Aorta (tissue), 5 donors: ENCODE results near the gene PLEKHA8. TPM values are rescaled to one million over a fixed set of nuclear protein-coding genes. Genes with fewer than 3 reads are reported as not detected.

Experiments used
- ATAC-seq: fragments of 200-7000 bp; cut with Tn5 transposase; one replicate; pipeline ENCODE4 v1.9.1; 2022; ENCODE audit warnings: moderate library complexity; ENCODE audit not compliant: low FRiP score
- DNase-seq, 2 donors: peaks; one replicate each; pipeline ENCODE4 v3.0.0-alpha.2; 2020
- H3K27ac ChIP-seq, 2 donors: one replicate each; pipeline ENCODE4 v1.5.1; 2013; ENCODE audit warnings: low read length in 2 of 2, mild to moderate bottlenecking in 2 of 2, moderate library complexity in 2 of 2, control low read depth in 1 of 2, inconsistent platforms in 1 of 2, low read depth in 1 of 2
- H3K27me3 ChIP-seq, 2 donors: one replicate each; pipeline ENCODE4 v1.6.1; 2013; ENCODE audit warnings: control low read depth in 1 of 2, low read length in 1 of 2, mild to moderate bottlenecking in 1 of 2, moderate library complexity in 1 of 2; ENCODE audit not compliant: insufficient read depth in 2 of 2, control insufficient read depth in 1 of 2
- H3K36me3 ChIP-seq, 2 donors: one replicate each; pipeline ENCODE4 v1.6.1; 2013; ENCODE audit warnings: control low read depth in 1 of 2, low read length in 1 of 2, mild to moderate bottlenecking in 1 of 2; ENCODE audit not compliant: insufficient read depth in 2 of 2, control insufficient read depth in 1 of 2
- H3K4me1 ChIP-seq, 2 donors: one replicate each; pipeline ENCODE4 v1.6.1; 2013; ENCODE audit warnings: low read length in 2 of 2, control low read depth in 1 of 2, mild to moderate bottlenecking in 1 of 2, moderate library complexity in 1 of 2; ENCODE audit not compliant: insufficient read depth in 2 of 2, control insufficient read depth in 1 of 2
- H3K4me3 ChIP-seq, 2 donors: one replicate each; pipeline ENCODE4 v1.5.1; 2013; ENCODE audit warnings: low read length in 2 of 2, control low read depth in 1 of 2, mild to moderate bottlenecking in 1 of 2
- H3K9me3 ChIP-seq: one replicate; pipeline ENCODE4 v1.6.1; 2013; ENCODE audit warnings: mild to moderate bottlenecking, low read length; ENCODE audit not compliant: control insufficient read depth
- WGBS, 2 donors: extraction: QIAGEN DNeasy Blood & Tissue Kit; methylation state at CpG; one replicate each; pipeline ENCODE4 v1.1.7; 2013; 5-methylcytosine and 5-hydroxymethylcytosine counted together
- intact Hi-C, 2 donors: fragments of 100-400 bp; cut with DNase I; formaldehyde crosslinking; loops; one replicate each; pipeline versions ENCODE4 v1.14.2 to v1.15.0; 2022
- polyA plus RNA-seq, 2 donors: library from polyadenylated mRNA; stranded (reverse); fragments of 200-250 nt; gene quantifications; one replicate each; pipeline ENCODE4 v1.2.3, GENCODE V29; 2013
- total RNA-seq, 2 donors: library from RNA; stranded (reverse); fragmentation: NEBNext Ultra II Directional; extraction: Animal tissue kit (Norgen Biotek cat#: 25700); gene quantifications; one replicate each; pipeline ENCODE4 v1.2.1, GENCODE V29; 2021
- donor health status: healthy with polysubstance abuse.
- donor health status: Bipolar disorder and iron deficiency.
- donor health status: DM: no; HTN: no; CAD: no.
- donor health status: DM: no; HTN: no; CAD: no.
- donor health status: DM: yes; HTN: yes; CAD: no.

The PLEKHA8 gene
- total and polyA plus RNA-seq, 4 donors = 3.1 to 17.1 (median 9.5) TPM

DNA sequence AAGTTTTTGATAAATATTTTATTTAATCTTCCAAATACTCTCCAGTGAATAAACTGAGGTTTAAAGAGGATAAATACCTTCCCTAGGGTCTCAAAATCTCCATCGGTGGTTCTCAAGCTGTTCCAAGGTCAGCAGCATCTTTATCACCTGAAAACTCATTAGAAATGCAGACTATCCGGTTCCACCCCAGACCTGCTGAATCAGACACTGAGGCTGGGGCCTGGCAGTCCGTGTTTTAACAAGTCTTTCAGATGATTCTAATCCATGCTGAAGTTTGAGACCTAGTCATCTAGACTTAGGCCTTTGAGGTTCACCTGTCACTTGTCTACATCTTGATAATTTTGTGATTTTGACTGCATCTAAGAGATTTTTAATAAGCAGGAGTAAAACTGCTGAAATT is 37.5 kb downstream of the PLEKHA8 start:
- Histone ChIP-seq H3K9me3 (no peaks in the 10 kb centered on the region), H3K36me3 (peaks cover 0 to 1% of the 10 kb centered on the region in 2 donors), H3K4me1 (no peaks in the 10 kb centered on the region), H3K27me3 (no peaks in the 10 kb centered on the region), H3K4me3 (no peak overlapping the region), H3K27ac (no peak overlapping the region)
- DNase-seq (no peak), ATAC-seq (no peak)
- intact Hi-C loops = loop anchor here (5.0 to 10.0 kb wide), 5 partner anchors 38 to 191 kb away; partner anchors contain the start of genes FKBP14 (in 1 of the 2) and PLEKHA8 (in 1 of the 2)
- 86 to 89% methylated on average over 3 of the region's 3 CpGs for WGBS, 2 donors

DNA sequence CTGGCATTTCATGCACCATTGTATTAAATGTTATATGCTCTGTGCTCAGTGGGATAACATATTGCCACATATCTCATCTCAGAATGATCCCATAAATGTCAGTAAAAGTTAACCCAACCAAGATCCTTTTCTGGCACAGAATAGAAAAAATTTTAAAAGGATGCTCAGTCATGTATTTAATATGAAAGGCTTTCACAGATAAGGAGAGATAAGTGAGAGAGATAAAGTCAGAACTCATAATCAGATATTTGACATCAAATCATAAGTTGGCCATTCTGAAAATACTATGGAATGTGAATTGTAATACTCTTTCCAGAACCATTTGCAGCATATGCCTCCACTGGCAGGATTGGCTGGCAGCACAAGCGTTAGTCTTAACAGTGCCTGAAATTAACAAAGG is 38.5 kb downstream of the PLEKHA8 start:
- DNase-seq = no peak
- WGBS, 2 donors = 97 to 100% methylated on average over 1 of the region's 1 CpG
- intact Hi-C loops = loop anchor here (5.0 to 10.0 kb wide), 5 partner anchors 39 to 192 kb away; partner anchors contain the start of genes FKBP14 (in 1 of the 2) and PLEKHA8 (in 1 of the 2)

DNA sequence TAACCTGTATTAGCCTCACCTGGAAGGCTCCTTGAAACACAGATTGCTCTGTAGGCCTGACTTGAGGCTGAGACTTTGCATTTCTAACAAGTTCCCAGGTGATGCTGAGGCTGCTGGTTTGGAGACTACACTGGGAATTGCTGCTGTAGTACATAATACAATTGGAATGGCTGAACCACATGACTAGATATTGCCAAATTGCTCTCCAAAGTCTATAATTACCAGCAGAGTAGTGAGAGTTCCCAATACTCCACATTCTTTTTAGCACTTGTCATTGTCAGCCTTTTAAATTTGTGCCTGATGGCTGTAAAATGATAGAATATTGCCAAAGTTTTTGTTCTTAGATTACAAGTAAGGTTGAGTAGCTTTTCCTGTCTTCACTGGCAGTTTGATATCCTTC is 39.9 kb downstream of the PLEKHA8 start:
- Histone ChIP-seq H3K36me3 (peaks cover 1 to 3% of the 10 kb centered on the region in 2 donors), H3K4me1 (no peaks in the 10 kb centered on the region), H3K27ac (peak overlapping the region in 1 of 2 donors; percentile 69), H3K9me3 (no peaks in the 10 kb centered on the region), H3K4me3 (no peak overlapping the region), H3K27me3 (no peaks in the 10 kb centered on the region)
- ATAC-seq = peak; percentile 83
- DNase-seq = no peak
- intact Hi-C loops = loop anchor here (5.0 to 10.0 kb wide), 5 partner anchors 41 to 193 kb away; partner anchors contain the start of genes FKBP14 (in 1 of the 2) and PLEKHA8 (in 1 of the 2)

More for the DNA sequence above, 38.5 kb downstream of the PLEKHA8 start:
- H3K9me3 ChIP-seq = no peaks in the 10 kb centered on the region
- H3K4me3 ChIP-seq = no peak overlapping the region
- H3K27me3 ChIP-seq = no peaks in the 10 kb centered on the region
- H3K27ac ChIP-seq = no peak overlapping the region
- H3K4me1 ChIP-seq = no peaks in the 10 kb centered on the region
- peaks cover 1 to 3% of the 10 kb centered on the region in 2 donors for H3K36me3 ChIP-seq
- no peak for ATAC-seq

DNA sequence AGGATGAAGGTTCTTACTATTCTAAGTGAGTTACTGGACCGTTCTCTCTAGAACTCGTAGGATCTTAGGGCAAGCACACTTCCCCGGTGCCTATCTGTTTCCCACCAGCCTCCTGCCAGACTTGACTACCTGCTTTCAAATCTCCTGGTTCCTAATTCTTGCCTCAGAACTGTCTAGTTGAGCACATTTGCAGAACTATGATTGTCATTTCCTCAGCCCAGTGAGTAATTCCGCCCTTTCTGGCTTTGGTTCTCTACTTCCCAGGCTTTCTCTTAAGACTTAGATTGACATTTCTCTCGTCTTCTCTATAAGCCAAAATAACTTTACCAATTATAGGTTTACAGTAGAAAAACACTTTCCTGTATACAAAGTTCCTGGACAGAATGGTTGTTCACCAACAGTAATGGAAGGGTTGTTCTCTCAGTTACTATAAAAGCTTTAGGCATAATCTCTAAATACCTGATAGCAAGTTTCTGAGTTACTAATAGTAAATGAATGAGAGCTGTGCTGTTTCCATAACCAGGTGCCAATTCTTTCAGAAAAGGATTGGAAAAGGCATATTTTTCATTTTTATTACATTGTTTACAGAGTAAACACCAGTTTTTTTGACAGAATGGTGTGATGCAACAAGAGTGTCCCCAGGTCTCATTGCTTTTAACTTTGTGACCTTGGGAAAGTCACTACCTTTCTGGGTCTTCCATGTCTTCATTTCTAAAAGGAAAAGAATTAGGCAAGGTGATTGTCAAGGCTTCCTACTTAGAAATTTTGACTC is 41.1 kb downstream of the PLEKHA8 start:
- 76% methylated on average over 5 of the region's 5 CpGs for WGBS, 2 donors
- H3K9me3 ChIP-seq = no peaks in the 10 kb centered on the region
- H3K4me3 ChIP-seq = no peak overlapping the region
- DNase-seq (no peak), ATAC-seq (no peak)
- H3K4me1 ChIP-seq = no peaks in the 10 kb centered on the region
- H3K36me3 ChIP-seq = peaks cover 1 to 3% of the 10 kb centered on the region in 2 donors
- H3K27ac ChIP-seq = peak overlapping the region in 1 of 2 donors; percentile 25
- intact Hi-C loops = loop anchor here (5.0 to 10.0 kb wide), 5 partner anchors 42 to 194 kb away; partner anchors contain the start of genes FKBP14 (in 1 of the 2) and PLEKHA8 (in 1 of the 2)
- no peaks in the 10 kb centered on the region for H3K27me3 ChIP-seq

DNA sequence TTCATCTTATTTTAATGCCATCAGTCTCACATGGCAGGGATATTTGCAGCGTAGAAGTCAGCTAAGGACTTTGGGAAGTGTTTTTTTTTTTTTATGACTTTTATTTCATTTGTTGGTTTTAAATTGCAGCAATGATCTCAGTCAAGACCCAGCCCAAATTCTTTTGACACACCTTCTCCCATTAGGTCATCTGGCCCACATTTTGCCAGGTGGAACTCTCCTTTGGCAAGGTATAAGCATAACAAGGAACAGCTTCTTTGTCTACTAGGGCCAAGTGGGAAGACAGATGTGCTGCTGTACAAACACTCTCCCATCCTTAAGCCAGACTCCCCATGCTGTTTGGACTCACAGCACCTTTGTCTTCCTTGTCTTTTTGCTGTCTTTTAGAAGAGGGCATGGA is 41.8 kb downstream of the PLEKHA8 start:
- DNase-seq (no peak), ATAC-seq (no peak)
- H3K9me3 ChIP-seq = no peaks in the 10 kb centered on the region
- H3K36me3 ChIP-seq = peaks cover 1 to 3% of the 10 kb centered on the region in 2 donors
- no peaks in the 10 kb centered on the region for H3K27me3 ChIP-seq
- no peaks in the 10 kb centered on the region for H3K4me1 ChIP-seq
- H3K4me3 ChIP-seq = no peak overlapping the region
- intact Hi-C loops = loop anchor here in 1 of 2 donors (5.0 kb wide), 1 partner anchor 47 kb away; no protein-coding TSS in a partner anchor
- 0 to 69% methylated on average over 1 of the region's 1 CpG for WGBS, 2 donors
- H3K27ac ChIP-seq = no peak overlapping the region

DNA sequence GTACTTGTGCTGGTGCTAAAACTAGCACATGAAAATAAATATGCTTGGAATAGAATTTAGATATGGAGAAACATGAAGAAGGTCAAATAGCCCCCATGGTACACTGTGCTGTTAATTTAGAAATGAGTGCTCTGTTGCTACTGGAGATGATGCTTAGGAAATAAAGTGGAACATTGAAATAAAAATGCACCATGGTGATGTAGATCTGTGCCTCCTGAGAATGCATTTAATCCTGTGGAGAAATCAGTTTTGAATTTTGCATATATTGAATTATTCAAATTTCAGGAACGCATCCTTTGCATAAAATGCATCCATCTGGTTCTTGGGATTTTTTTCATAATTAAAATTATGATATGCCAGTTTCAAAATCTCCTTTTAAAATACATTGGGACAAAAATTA is 44.5 kb downstream of the PLEKHA8 start:
- H3K27ac ChIP-seq = no peak overlapping the region
- no peak overlapping the region for H3K4me3 ChIP-seq
- ATAC-seq = no peak
- no peaks in the 10 kb centered on the region for H3K9me3 ChIP-seq
- WGBS, 2 donors = 95 to 100% methylated on average over 1 of the region's 1 CpG
- no peaks in the 10 kb centered on the region for H3K27me3 ChIP-seq
- DNase-seq = no peak
- peaks cover 1 to 3% of the 10 kb centered on the region in 2 donors for H3K36me3 ChIP-seq
- intact Hi-C loops = loop anchor here in 1 of 2 donors (5.0 kb wide), 1 partner anchor 45 kb away; no protein-coding TSS in a partner anchor
- H3K4me1 ChIP-seq = no peaks in the 10 kb centered on the region

DNA sequence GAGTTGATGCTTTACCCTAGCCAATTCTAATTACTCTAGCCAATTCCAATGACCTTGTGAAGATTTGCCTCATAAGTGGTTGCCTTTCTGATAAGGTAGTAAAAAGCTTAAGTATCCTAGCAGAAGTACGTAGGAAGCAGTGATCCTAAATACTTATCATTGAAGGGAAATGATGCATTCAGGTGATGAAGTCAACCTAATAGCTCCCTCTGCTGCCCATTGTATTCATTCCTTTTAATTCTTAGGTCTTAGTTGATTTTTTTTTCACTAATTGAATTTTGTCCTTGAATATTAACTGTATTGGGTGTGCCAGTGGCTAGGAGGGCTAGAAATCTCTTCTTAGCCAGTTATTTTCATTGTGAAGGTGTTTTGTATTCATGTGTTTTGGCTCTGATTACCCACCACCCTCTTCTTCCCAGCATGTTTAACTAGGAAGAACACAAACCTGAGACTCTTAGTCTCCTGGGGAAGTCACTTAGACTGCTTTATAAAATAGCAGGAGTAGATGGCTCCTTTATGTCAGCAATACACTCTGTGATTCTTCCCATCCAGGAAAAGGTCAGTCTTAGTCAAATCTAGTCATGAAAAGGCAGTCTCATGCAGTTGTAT is 46.3 kb downstream of the PLEKHA8 start:
- no peaks in the 10 kb centered on the region for H3K9me3 ChIP-seq
- no peak for ATAC-seq
- intact Hi-C loops = loop anchor here in 1 of 2 donors (5.0 kb wide), 1 partner anchor 43 kb away; no protein-coding TSS in a partner anchor
- 18 to 29% methylated on average over 1 of the region's 1 CpG for WGBS, 2 donors
- no peaks in the 10 kb centered on the region for H3K27me3 ChIP-seq
- peaks cover 3 to 6% of the 10 kb centered on the region in 2 donors for H3K36me3 ChIP-seq
- H3K4me1 ChIP-seq = no peaks in the 10 kb centered on the region
- DNase-seq = no peak
- H3K27ac ChIP-seq = no peak overlapping the region
- no peak overlapping the region for H3K4me3 ChIP-seq

DNA sequence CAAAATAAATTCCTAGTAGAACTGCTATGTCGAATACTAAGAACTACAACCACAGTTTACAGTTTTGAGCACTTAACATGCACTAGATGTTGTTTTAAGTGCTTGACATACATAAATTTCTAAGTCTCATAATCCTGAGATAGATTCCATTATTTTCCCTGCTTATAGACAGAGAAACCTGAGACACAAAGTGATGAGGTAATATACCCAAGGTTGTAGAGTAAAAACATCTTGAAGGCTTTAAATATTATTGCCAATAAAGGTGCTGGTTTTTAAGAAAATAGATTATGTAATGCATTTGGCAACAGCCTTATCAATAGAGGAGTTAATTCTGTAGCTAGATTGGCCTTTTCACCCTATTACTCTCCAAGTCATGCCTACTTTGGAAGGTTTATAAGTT is 48.2 kb downstream of the PLEKHA8 start:
- WGBS, 2 donors = 77 to 78% methylated on average over 1 of the region's 1 CpG
- DNase-seq = no peak
- intact Hi-C loops = no loop called here
- H3K9me3 ChIP-seq = no peaks in the 10 kb centered on the region
- peaks cover under 1 to 6% of the 10 kb centered on the region in 2 donors for H3K36me3 ChIP-seq
- H3K27ac ChIP-seq = no peak overlapping the region
- no peak overlapping the region for H3K4me3 ChIP-seq
- no peak for ATAC-seq
- no peaks in the 10 kb centered on the region for H3K27me3 ChIP-seq
- H3K4me1 ChIP-seq = no peaks in the 10 kb centered on the region
